GM12891 (cell line): ENCODE data around the gene SCLT1.
A peak's percentile ranks its signal among the peaks of the same experiment; 100 is the strongest.

ENCODE experiments used
- DNase-seq: peaks from one replicate; pipeline ENCODE4 v3.0.0; 2011; ENCODE audit warnings: low spot score; ENCODE audit not compliant: insufficient read length
- FAIRE-seq: peaks from 2 replicates; lab custom pipeline; 2011; peaks lifted over from hg19 to GRCh38; lab: Jason Lieb, UNC
- PAX5 ChIP-seq: IDR thresholded peaks from 2 replicates; pipeline ENCODE4 v1.6.1; 2011; ENCODE audit warnings: low read length, moderate library complexity, mild to moderate bottlenecking; ENCODE audit not compliant: insufficient read depth, severe bottlenecking
- POLR2A ChIP-seq: IDR thresholded peaks from 2 replicates; pipeline ENCODE4 v1.6.1; 2011; ENCODE audit warnings: low read depth, low read length, control low read depth
- POLR2AphosphoS5 ChIP-seq: IDR thresholded peaks from 2 replicates; pipeline ENCODE4 v1.6.1; 2011; ENCODE audit warnings: low read depth, low read length, control low read depth
- POU2F2 ChIP-seq: IDR thresholded peaks from 2 replicates; pipeline ENCODE4 v1.6.1; 2011; ENCODE audit warnings: low read depth, mild to moderate bottlenecking, control low read depth, low read length, moderate library complexity
- SPI1 ChIP-seq: IDR thresholded peaks from 2 replicates; pipeline ENCODE4 v1.6.1; 2011; ENCODE audit warnings: low read depth, low read length, control low read depth
- TAF1 ChIP-seq: IDR thresholded peaks from 2 replicates; pipeline ENCODE4 v1.6.1; 2011; ENCODE audit warnings: low read depth, low read length, control low read depth

The SCLT1 gene

GRCh38 chr4:128942607-128943006 is 150.7 kb downstream of the SCLT1 start:
- TF ChIP-seq POU2F2: no peak
- TF ChIP-seq PAX5: no peak
- FAIRE-seq: no peak
- DNase-seq: no peak

GRCh38 chr4:128940971-128941370 is 152.4 kb downstream of the SCLT1 start:
- FAIRE-seq: no peak
- no peak for DNase-seq
- TF ChIP-seq POLR2AphosphoS5: no peak
- TF ChIP-seq POLR2A: no peak
- no peak for TF ChIP-seq TAF1
- no peak for TF ChIP-seq PAX5
- TF ChIP-seq POU2F2: no peak
- no peak for TF ChIP-seq SPI1

- FAIRE-seq (no peak), DNase-seq (no peak)
- no peak for TF ChIP-seq POLR2A
- no peak for TF ChIP-seq POU2F2
- no peak for TF ChIP-seq TAF1
- no peak for TF ChIP-seq POLR2AphosphoS5
- no peak for TF ChIP-seq SPI1
- no peak for TF ChIP-seq PAX5
These were observed 163.3 kb downstream of the SCLT1 start for GRCh38 chr4:128930051-128930450.

- no peak for FAIRE-seq
- DNase-seq: no peak
- TF ChIP-seq POLR2AphosphoS5 (no peak), TAF1 (no peak), SPI1 (no peak), PAX5 (no peak), POU2F2 (no peak), POLR2A (no peak)
These were observed 168.4 kb downstream of the SCLT1 start for GRCh38 chr4:128924951-128925350.

GRCh38 chr4:128921954-128922353 is 171.4 kb downstream of the SCLT1 start:
- FAIRE-seq (no peak), DNase-seq (no peak)
- TF ChIP-seq PAX5 (no peak), POLR2A (no peak), POU2F2 (no peak), SPI1 (no peak), POLR2AphosphoS5 (no peak)

GRCh38 chr4:128917781-128918180 is 175.6 kb downstream of the SCLT1 start:
- TF ChIP-seq SPI1: no peak; the same call in 1 of the 2 replicates
- TF ChIP-seq TAF1: no peak
- TF ChIP-seq POLR2AphosphoS5: no peak
- no peak for TF ChIP-seq POLR2A
- no peak for TF ChIP-seq POU2F2
- no peak for TF ChIP-seq PAX5
- DNase-seq (no peak), FAIRE-seq (peak; percentile 79)

- no peak for DNase-seq
- peak; percentile 94 for TF ChIP-seq SPI1
- TF ChIP-seq POLR2AphosphoS5: no peak
- FAIRE-seq: peak; percentile 83
These were observed 176.5 kb downstream of the SCLT1 start for GRCh38 chr4:128916832-128917231.

- TF ChIP-seq PAX5 (no peak), POLR2A (no peak), POU2F2 (no peak)
- FAIRE-seq (no peak), DNase-seq (no peak)
These were observed 177.8 kb downstream of the SCLT1 start for GRCh38 chr4:128915544-128915943.

GRCh38 chr4:128913228-128913627 is 180.1 kb downstream of the SCLT1 start:
- TF ChIP-seq PAX5 (no peak), TAF1 (no peak), SPI1 (peak; percentile 6; the same call in 1 of the 2 replicates)
- peak; percentile 23 for FAIRE-seq
- DNase-seq: no peak

- FAIRE-seq: no peak
- no peak for DNase-seq
- TF ChIP-seq SPI1 (no peak), PAX5 (no peak), TAF1 (no peak), POLR2A (no peak), POU2F2 (no peak), POLR2AphosphoS5 (no peak)
These were observed 184.6 kb downstream of the SCLT1 start for GRCh38 chr4:128908735-128909134.

- DNase-seq: no peak
- no peak for TF ChIP-seq POU2F2
- TF ChIP-seq POLR2AphosphoS5: no peak
- no peak for TF ChIP-seq POLR2A
- no peak for TF ChIP-seq SPI1
- no peak for TF ChIP-seq PAX5
- TF ChIP-seq TAF1: no peak
- no peak for FAIRE-seq
These were observed 185.4 kb downstream of the SCLT1 start for GRCh38 chr4:128907981-128908380.

- no peak for DNase-seq
- TF ChIP-seq POU2F2: no peak
- no peak for TF ChIP-seq TAF1
- TF ChIP-seq SPI1: no peak
- TF ChIP-seq PAX5: no peak
- TF ChIP-seq POLR2A: no peak
- TF ChIP-seq POLR2AphosphoS5: no peak
- no peak for FAIRE-seq
These were observed 186.8 kb downstream of the SCLT1 start for GRCh38 chr4:128906581-128906980.
